ENCODE data around the gene PLAC8.

Gene PLAC8

DNA sequence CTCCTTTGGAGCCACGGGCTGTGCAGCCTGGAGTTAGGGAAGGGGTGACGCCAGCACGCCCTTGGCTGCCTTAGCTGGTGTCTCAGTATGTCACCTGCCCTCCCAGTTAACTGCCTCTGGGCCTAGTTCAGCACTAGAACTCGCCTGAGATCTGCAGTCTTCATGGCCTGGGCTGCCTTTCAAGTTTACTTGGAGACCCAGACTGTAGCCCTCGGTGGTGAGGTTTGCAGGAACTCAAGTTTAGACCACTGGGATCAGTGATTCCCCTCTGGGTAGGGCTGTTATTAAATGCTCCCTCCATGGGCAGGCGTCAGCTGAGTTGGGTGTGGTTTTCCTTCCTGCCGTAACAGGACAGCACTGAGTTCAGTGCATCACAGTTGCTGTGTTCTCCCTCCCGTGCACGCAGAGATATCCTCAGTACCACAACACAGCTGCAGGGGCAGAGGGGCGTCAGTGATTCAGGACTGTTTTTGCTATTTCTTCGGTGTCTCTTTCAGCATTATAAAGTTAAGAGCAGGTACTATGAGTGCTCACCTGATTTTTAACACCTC is 30.5 kb downstream of the PLAC8 start:
- TF ChIP-seq FOXP2 (optimal IDR thresholded peaks at IDR 0.05; ENCODE audit: borderline replicate concordance, extremely low read depth, extremely low read length, insufficient read depth) (no peak), SIN3A (IDR thresholded peaks at IDR 0.05; ENCODE audit: borderline replicate concordance, insufficient read depth, low read length) (no peak), TAF1 (IDR thresholded peaks at IDR 0.05; ENCODE audit: borderline replicate concordance, insufficient read depth, low read length) (no peak), POLR2AphosphoS5 (IDR thresholded peaks at IDR 0.05; ENCODE audit: low read depth, low read length) (no peak)
- TF ChIP-seq, protein P1, sequence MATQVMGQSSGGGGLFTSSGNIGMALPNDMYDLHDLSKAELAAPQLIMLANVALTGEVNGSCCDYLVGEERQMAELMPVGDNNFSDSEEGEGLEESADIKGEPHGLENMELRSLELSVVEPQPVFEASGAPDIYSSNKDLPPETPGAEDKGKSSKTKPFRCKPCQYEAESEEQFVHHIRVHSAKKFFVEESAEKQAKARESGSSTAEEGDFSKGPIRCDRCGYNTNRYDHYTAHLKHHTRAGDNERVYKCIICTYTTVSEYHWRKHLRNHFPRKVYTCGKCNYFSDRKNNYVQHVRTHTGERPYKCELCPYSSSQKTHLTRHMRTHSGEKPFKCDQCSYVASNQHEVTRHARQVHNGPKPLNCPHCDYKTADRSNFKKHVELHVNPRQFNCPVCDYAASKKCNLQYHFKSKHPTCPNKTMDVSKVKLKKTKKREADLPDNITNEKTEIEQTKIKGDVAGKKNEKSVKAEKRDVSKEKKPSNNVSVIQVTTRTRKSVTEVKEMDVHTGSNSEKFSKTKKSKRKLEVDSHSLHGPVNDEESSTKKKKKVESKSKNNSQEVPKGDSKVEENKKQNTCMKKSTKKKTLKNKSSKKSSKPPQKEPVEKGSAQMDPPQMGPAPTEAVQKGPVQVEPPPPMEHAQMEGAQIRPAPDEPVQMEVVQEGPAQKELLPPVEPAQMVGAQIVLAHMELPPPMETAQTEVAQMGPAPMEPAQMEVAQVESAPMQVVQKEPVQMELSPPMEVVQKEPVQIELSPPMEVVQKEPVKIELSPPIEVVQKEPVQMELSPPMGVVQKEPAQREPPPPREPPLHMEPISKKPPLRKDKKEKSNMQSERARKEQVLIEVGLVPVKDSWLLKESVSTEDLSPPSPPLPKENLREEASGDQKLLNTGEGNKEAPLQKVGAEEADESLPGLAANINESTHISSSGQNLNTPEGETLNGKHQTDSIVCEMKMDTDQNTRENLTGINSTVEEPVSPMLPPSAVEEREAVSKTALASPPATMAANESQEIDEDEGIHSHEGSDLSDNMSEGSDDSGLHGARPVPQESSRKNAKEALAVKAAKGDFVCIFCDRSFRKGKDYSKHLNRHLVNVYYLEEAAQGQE (IDR thresholded peaks at IDR 0.05; ENCODE audit: insufficient read depth in 1 of 2, low read depth in 2 of 2, low read length in 2 of 2): no peak

DNA sequence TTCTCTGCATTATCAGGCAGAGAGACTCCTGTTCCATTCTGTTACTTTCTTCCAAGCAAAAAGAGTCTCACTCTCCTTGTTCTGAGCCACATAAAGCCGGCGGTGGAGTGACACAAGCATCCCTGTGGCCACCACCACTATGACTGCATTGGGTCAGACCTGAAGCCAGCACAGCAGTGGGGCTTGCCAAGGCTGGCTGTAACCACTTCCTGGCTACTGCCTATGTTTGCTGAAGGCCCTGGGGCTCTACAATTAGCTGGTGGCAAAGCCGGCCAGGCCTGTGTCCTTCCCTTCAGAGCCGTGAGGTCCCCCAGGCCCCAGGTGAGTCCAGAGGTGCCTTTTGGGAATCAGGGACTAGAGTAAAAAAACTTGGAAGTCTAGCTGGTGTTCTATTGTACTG is 31.8 kb downstream of the PLAC8 start:
- TF ChIP-seq SIN3A (IDR thresholded peaks at IDR 0.05; ENCODE audit: borderline replicate concordance, insufficient read depth, low read length): no peak
- no peak for TF ChIP-seq FOXP2 (optimal IDR thresholded peaks at IDR 0.05; ENCODE audit: borderline replicate concordance, extremely low read depth, extremely low read length, insufficient read depth)
- TF ChIP-seq, protein P1 (IDR thresholded peaks at IDR 0.05; ENCODE audit: insufficient read depth in 1 of 2, low read depth in 2 of 2, low read length in 2 of 2): no peak
- TF ChIP-seq POLR2AphosphoS5 (IDR thresholded peaks at IDR 0.05; ENCODE audit: low read depth, low read length): no peak
- no peak for TF ChIP-seq TAF1 (IDR thresholded peaks at IDR 0.05; ENCODE audit: borderline replicate concordance, insufficient read depth, low read length)

DNA sequence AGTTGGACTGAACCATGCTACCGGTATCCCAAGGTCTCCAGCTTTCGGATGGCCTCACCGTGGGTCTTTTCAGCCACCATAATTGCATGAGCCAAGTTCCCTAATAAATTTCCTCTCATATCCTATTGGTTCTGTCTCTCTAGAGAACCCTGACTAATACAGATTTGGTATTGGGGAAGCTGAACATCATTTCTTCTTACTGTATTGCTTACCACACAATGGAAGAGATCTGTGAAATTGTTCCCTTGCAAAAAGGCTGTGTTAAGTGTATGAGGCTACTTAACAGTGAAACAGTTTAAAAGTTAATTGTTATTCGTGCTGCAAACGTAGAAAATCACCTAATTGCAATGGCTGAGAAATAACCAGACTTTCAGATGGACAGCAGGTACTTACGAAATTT is 34.0 kb downstream of the PLAC8 start:
- no peak for TF ChIP-seq TAF1 (IDR thresholded peaks at IDR 0.05; ENCODE audit: borderline replicate concordance, insufficient read depth, low read length)
- TF ChIP-seq, protein P1 (IDR thresholded peaks at IDR 0.05; ENCODE audit: insufficient read depth in 1 of 2, low read depth in 2 of 2, low read length in 2 of 2): no peak
- no peak for TF ChIP-seq POLR2AphosphoS5 (IDR thresholded peaks at IDR 0.05; ENCODE audit: low read depth, low read length)
- no peak for TF ChIP-seq FOXP2 (optimal IDR thresholded peaks at IDR 0.05; ENCODE audit: borderline replicate concordance, extremely low read depth, extremely low read length, insufficient read depth)
- no peak for TF ChIP-seq SIN3A (IDR thresholded peaks at IDR 0.05; ENCODE audit: borderline replicate concordance, insufficient read depth, low read length)

DNA sequence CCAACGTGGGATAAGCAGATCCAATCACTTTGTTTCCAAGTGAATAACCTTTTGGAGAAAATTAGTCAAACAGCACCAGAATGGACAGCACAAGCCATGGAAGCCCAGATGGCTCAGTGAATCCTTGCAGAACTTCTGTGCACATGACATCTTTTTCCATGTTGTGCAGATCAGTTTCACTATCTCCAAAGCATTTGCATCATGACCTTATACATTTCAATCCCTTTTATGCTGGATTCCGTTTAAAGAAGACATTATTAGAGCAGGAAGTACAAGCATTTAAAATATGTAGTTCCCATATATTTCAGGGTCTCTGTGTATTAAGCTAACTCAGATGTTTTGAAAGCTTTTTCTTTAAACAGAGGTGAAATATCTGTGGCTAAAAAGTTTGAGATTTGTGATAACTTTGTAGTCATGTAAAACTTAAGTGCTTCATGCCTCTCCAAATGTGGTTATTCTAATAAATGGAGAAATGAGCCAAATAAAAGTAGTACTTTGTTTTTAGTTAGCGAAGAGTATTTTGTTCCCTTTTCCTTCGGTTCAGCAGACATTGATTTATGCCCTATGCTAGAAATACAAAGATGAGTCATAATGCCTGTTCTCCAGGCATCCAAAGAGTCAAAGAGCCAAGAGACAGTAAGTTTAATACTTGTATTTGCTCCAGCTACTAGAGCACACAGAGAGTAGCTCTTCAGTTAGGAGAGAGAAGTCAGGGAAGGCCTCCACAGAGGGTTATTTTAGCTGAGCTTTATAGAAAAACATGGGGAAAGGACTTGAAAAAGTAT is 39.0 kb downstream of the PLAC8 start:
- TF ChIP-seq FOXP2 (optimal IDR thresholded peaks at IDR 0.05; ENCODE audit: borderline replicate concordance, extremely low read depth, extremely low read length, insufficient read depth): no peak

DNA sequence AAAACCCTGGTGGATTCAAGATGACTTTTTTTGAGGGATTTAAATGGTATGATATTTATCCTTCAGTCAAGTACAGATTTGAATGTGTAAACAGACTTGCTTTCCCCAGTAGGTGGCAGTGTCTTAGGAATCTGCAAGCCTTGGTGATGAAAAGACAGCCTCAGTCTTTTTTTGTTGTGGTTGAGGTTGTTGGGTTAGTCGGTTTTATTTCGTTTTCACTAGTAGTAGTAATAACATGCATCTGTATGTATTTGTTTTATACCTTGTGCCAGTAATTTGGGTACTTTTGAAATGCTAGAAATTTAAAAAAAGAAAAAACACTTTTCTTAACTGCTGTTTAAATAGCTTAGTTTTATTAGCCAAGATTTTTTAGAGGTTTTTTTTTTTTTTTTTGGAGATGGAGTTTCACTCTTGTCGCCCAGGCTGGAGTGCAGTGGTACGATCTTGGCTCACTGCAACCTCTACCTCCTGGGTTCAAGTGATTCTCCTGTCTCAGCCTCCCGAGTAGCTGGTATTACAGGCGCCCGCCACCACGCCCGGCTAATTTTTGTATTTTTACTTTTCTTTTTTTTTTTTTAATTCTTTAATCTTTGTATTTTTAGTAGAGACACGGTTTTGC is 40.3 kb downstream of the PLAC8 start:
- TF ChIP-seq, protein P1 (IDR thresholded peaks at IDR 0.05; ENCODE audit: insufficient read depth in 1 of 2, low read depth in 2 of 2, low read length in 2 of 2): no peak
- TF ChIP-seq SIN3A (IDR thresholded peaks at IDR 0.05; ENCODE audit: borderline replicate concordance, insufficient read depth, low read length): no peak
- TF ChIP-seq POLR2AphosphoS5 (IDR thresholded peaks at IDR 0.05; ENCODE audit: low read depth, low read length): no peak
- TF ChIP-seq TAF1 (IDR thresholded peaks at IDR 0.05; ENCODE audit: borderline replicate concordance, insufficient read depth, low read length): no peak
- no peak for TF ChIP-seq FOXP2 (optimal IDR thresholded peaks at IDR 0.05; ENCODE audit: borderline replicate concordance, extremely low read depth, extremely low read length, insufficient read depth)

Measured in PFSK-1 (cell line).